HG02642 (cell line): ENCODE data around the gene SUZ12.
"Not testable (repeated sequence)": the region's sequence is repeated elsewhere in the genome, so short reads cannot be mapped to it uniquely, and the experiment has no call there.

Experiments used
- ATAC-seq: cut with Tn5 transposase; IDR thresholded peaks from one replicate; pipeline ENCODE4 v1.9.1; 2021; ENCODE audit warnings: mild to moderate bottlenecking; ENCODE audit not compliant: unreplicated experiment, poor library complexity

Gene SUZ12

DNA sequence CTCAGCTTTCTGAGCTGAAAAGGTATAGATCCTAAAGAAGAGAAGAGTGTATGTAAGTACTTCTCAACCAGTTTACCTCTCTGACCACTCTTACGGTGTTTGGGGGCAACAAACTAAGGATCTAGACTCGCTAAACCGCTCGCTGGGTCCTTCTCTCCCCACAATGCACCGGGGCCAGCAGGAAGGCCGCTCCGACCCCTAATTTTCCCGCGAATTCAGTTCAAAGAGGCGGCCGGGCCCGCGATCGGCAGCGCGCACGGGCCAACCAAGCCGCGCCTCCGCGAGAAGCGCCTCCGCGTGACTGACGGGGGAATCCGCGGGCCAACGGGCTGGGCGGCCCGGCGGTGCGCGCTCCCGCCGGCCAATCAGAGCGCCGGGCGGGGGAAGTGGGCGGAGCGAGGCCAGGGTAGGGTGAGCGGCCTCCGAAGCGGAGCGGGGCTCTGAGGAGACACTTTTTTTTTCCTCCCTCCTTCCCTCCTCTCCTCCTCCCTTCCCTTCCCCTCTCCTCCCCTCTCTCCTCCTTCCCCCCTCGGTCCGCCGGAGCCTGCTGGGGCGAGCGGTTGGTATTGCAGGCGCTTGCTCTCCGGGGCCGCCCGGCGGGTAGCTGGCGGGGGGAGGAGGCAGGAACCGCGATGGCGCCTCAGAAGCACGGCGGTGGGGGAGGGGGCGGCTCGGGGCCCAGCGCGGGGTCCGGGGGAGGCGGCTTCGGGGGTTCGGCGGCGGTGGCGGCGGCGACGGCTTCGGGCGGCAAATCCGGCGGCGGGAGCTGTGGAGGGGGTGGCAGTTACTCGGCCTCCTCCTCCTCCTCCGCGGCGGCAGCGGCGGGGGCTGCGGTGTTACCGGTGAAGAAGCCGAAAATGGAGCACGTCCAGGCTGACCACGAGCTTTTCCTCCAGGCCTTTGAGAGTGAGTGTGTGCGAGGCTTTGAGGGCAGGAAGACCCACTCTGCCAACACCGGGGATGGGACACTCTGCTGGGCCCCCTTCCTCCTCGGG, at the start of gene SUZ12:
Gene SUZ12, plus strand, starts transcription at position 393 of the 995 bp plus-strand sequence. Its CDS starts 240 bp downstream, at position 633.
- peak; percentile 97 for ATAC-seq

DNA sequence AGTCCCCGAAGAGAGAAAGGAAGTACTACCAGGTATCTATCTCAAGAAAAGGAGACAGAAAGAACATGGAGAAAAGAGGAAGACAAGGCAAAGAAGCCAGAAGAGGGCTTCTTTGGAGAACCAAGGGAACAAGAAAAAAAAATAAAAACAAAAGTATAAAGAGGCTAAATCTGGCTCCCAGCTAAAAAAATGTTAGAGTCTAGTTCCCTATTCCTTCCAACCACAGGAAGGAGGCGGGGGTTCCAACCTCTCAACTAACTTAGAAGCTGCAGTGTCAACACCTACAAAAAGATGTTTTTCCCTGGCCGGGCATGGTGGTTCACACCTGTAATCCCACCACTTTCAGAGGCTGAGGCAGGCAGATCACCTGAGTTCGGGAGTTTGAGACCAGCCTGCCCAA, 48.7 kb upstream of the SUZ12 start:
- ATAC-seq, result no peak

DNA sequence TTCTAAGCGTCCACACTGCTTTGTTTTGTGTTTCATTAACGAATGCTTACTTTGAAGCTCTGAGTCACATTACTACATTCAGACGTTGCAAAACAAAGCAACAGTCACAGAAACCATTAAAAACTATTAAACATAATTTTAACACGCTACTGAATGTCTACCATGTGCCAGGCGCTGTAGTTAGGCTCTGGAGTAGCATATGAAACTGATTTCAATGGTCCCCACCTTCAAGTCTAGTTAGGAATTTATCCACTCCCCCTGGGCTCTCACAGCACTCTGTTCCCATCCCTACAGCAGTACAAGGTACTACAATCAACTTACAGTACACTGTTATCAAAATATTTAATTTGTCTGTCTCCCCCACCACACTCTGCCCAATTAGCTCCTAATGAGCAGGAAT, 35.9 kb upstream of the SUZ12 start:
- no peak for ATAC-seq

DNA sequence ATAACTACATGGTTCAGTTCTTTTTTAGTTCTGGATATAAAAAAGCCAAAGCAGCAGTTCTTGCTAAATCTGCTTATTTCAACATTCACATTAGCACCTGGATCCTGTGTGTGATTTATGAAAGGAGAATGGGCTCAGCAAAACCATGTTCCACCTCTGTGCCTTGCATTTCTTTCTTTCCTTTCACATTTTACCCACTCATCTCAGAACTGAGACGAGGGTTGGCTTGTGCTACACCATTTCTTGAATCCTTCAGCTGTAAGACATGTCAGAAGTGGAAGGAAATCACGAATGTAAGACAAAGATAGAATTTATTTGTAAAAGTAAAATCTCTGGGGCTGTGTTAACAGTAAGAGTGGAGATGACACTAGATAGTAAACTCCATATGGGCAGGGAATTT, 34.1 kb upstream of the SUZ12 start:
- no peak for ATAC-seq

GRCh38 chr17:31903401-31903800, 33.4 kb upstream of the SUZ12 start:
- ATAC-seq, result no peak

DNA sequence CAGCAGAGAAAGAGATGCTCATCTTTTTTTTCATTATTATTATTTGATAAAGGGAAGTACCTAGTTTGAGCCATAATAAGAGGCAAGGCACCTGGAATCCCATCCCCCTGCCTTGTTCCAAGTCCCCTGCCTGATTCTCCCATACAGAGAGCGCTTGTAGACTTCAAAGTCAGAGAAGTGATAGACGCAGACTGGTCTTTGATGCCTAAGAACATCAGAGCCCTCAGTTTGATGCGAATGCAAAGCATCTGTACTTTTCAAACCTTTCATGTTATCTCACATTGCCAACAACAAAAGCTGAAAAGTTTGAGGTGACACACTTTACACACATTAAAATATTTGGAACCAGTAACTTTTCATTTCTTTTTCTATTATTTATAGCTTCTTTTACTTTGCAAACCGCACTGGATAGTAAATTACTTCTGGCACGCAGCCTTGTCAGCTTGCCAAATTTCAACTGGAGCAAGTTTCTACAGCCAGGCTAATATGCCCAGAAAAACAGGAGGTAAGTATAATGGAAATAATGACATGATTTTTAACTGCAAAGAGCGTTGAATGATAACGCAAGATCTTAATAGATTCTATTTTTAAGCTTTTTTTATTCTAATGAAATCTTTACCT, 29.4 kb upstream of the SUZ12 start:
- ATAC-seq, result no peak

- no peak for ATAC-seq
Measured at GRCh38 chr17:31908386-31908785, 28.4 kb upstream of the SUZ12 start.

DNA sequence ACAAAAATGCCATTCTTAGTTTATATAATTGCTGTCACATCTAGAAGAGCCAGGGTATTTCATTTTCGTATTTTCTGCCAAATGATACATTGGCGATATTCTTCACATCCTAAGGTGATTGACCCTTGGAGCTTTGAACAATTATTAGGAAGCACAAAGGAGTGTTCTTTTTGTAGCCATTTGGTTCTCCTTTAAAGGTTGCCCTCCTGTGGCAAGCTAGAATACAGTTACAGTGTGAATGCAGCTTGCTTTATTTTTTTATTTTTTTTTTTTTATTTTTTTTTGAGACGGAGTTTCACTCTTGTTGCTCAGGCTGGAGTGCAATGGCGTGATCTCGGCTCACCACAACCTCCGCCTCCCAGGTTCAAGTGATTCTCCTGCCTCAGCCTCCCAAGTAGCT, 24.1 kb upstream of the SUZ12 start:
- not testable (repeated sequence) for ATAC-seq

- ATAC-seq, result no peak
Measured at GRCh38 chr17:31915456-31916100, 21.2 kb upstream of the SUZ12 start.

GRCh38 chr17:31916491-31917064, 20.2 kb upstream of the SUZ12 start:
- no peak for ATAC-seq

GRCh38 chr17:31917065-31917529, 19.7 kb upstream of the SUZ12 start:
- ATAC-seq, result no peak

GRCh38 chr17:31917721-31918120, 19.1 kb upstream of the SUZ12 start:
- ATAC-seq, result not testable (repeated sequence)

DNA sequence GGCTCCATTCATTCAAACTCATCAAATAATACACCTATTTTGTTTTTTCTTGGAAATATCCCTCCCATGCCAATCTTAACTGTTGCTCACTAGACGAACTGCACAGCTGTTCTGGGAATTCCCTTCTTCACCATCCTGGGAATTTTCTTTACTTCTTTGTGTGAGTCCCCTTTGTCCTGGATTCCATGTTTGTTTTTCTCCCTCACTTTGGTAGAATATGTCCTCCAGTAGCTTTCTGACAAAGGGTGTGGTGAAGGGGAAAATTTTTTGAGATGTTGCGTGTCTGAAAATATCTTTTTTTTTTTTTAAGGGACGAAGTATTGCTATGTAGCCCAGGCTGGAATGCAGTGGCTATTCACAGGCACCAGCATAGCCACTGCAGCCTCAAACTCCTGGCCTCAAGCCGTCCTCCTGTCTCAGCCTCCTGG, 18.1 kb upstream of the SUZ12 start:
- ATAC-seq, result no peak

DNA sequence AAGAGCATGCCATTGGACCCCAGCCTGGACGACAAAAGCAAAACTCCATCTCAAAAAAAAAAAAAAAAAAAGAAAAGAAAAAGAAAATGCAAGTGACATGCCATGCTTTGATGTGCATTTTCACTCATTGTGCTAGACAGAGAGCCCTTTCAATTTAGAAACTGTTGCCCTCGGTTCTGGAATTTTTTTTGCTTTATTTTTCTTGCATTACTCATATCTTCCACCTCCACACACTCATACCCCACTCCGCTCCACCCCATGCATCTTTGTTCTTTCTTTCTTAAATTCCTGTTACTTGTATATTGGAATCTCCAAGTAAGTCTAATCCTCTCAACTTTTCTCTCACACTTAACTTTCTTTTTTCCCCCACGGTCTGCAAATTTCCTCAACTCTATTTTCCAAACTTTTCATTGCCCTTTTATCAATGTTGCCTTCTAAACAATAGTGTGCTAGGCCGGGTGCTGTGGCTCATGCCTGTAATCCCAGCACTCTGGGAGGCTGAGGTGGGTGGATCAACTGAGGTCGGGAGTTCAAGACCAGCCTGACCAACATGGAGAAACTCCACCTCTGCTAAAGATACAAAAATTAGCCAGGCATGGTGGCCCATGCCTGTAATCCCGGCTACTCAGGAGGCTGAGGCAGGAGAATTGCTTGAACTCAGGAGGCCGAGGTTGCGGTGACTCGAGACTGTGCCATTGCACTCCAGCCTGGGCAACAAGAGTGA, 16.8 kb upstream of the SUZ12 start:
- no peak for ATAC-seq

- no peak for ATAC-seq
Measured at GRCh38 chr17:31926100-31926729, 10.6 kb upstream of the SUZ12 start.

DNA sequence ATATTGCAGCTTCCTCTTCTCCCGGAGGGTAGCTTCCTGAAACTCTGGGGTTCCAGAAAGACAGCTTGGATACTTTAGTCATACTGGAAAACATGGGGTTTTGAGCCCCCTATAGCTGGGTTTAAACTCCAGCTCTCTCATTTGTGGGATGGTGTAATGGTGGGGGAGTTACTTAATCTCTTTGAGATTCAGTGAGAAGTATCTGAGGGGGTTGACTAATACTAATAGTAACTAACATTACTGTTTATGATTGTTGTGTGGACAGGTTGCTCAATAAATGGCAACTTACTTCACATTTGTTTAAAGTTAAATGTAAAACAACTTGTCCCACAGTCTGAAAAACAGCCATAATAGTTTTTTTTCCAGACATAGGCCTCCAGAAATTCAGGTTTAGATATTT, 5.1 kb upstream of the SUZ12 start:
- ATAC-seq, result no peak

GRCh38 chr17:31935512-31935911, 1.3 kb upstream of the SUZ12 start:
- no peak for ATAC-seq

DNA sequence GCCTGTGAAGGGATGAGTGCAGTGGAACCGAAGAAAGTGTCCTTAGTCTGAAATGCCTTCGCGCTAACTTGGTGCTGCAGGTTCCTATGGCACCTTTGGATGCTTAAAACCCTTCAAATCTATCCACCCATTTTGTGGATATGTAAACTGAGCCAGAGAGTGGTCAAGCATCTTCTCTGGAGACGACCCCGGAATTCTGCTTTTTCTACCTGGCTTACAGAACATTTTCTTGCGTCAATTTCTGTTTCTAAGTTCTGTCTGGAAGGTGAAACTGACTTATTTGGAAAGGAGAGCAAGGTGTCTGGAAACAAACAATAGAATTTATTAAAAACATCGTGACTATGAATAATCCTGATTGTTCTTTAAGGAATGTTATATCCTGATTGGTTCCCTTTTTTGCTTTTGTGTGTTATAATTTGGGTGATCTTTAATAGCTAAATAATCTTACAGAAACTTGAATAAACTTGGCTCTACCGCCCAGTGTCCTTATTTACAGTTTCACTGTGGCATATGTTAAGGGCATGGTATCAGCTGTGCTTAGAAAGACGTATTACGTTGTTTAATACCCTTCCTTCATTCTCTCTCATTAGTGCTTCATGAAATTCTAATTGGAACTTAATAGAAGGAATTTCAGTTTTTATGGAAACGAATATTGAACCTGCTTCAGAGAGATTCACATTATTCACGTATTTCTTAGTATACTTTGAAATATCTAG, 1.3 kb downstream of the SUZ12 start:
- not testable (repeated sequence) for ATAC-seq

DNA sequence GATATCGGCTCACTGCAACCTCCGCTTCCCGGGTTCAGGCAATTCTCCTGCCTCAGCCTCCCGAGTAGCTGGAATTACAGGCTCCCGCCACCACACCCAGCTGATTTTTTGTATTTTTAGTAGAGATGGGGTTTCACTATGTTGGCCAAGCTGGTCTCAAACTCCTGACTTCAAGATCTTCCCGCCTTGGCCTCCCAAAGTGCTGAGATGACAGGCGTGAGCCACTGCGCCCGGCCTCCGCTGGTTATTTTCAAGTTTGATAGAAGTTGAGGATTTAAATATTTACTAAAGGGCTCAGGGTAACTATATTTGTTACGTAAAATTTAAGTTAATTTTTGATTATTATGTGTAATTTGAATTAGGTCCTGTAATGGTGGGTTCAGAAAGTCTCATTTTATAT, 5.1 kb downstream of the SUZ12 start:
- not testable (repeated sequence) for ATAC-seq
